Measurements from ENCODE around the gene DTYMK. TPM values are rescaled to one million over a fixed set of nuclear protein-coding genes. Genes with fewer than 3 reads are reported as not detected.

Gene DTYMK
- total RNA-seq, 1 donor from 2014 or later, result 51.4 TPM

DNA sequence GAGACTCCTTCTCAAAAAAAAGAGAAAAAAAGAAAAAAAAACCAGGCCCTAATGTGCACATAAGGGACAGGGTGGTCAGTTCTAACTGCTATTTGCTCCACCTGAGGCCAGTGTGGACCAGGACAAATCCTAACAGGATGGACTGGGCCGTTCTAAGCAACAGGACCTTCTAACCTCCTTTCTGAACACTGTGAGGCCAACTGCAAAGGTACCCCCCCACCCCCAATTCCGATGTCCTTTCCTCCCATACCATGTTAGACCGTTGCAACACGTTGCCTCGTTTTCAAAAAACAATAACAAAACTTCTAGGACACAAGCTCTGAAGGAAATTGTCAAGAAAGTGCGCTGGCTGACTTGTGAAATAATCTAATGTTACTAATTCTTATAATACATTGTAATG is 50.9 kb downstream of the DTYMK start:
- Mint-ChIP-seq H3K27me3 (no peaks in the 10 kb centered on the region), H3K9me3 (ENCODE audit: low read depth) (no peaks in the 10 kb centered on the region), H3K4me1 (ENCODE audit: low read depth) (peaks cover 17% of the 10 kb centered on the region), H3K27ac (peak overlapping the region; percentile 90), H3K36me3 (ENCODE audit: insufficient read depth) (peaks cover 6% of the 10 kb centered on the region), H3K4me3 (ENCODE audit: low read depth) (peak overlapping the region; percentile 78)
- TF ChIP-seq CTCF (IDR thresholded peaks at IDR 0.05; ENCODE audit: unreplicated experiment), result no peak
- DNase-seq (ENCODE audit: low spot score, unreplicated experiment), result no peak

DNA sequence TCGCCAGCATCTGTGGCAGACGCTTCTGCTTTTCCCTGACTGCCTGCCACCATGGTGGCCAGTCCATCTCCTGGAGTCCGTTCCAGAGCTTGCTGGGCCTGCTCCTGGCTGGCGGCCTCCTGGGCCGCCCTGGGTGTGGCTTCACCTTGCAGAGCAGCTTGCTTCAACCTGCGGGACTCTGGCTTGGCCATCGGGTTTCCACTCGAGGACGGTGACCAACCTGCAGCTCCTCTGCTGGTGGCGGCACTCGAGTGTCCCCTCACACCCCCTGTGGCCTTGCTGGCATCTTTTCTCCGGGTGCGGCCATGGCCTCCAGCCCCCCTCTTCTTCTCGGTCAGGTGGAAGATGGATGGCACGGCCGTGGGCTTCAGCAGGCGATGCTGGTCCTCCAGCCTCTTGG is 53.1 kb downstream of the DTYMK start:
- no peaks in the 10 kb centered on the region for H3K9me3 Mint-ChIP-seq (ENCODE audit: low read depth)
- no peaks in the 10 kb centered on the region for H3K27me3 Mint-ChIP-seq
- H3K36me3 Mint-ChIP-seq (ENCODE audit: insufficient read depth), result peaks cover 6% of the 10 kb centered on the region
- H3K4me3 Mint-ChIP-seq (ENCODE audit: low read depth), result no peak overlapping the region
- no peak for TF ChIP-seq CTCF (IDR thresholded peaks at IDR 0.05; ENCODE audit: unreplicated experiment)
- no peak for DNase-seq (ENCODE audit: low spot score, unreplicated experiment)
- H3K27ac Mint-ChIP-seq, result no peak overlapping the region
- H3K4me1 Mint-ChIP-seq (ENCODE audit: low read depth), result peaks cover 11% of the 10 kb centered on the region

DNA sequence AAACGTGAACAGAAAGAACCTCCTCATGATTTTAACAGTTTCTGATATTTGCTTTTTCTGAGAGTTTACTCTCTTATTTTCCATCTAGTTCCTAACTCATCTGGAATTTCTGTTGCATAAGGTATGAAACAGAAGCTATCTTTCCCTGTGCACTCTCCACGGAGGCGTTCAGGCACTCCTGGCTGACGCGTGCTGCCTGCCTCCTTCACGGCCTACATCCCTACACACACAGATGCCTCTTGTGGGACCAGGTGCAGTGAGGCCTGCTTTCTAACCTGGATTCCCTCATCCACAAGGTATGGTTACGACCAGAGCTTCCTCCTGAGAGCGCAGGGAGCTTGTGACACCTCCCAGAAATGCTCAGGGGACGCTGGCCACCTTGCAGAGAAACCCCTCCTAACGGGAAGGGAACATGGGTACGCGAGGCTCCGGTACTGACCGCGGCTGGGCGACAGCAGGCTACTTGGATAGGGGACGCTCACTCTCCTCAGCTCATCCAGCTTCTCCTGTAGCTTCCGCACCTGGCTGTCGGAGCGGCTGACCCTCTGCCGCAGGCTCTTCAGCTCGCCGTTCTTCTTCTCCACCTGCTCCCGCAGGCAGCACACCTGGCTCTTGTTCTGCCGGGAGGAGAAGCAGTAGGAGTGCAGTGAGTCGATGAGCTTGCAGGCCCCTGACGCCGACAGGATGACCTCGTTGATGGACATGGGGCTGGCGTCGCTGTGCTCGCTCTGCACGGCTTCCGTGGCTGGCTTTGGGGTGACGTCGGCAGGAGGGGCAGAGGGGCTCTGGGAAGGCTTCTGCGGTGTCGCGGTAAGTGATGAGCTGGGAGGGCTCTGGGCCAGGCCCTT is 53.9 kb downstream of the DTYMK start:
- Mint-ChIP-seq H3K27me3 (no peaks in the 10 kb centered on the region), H3K36me3 (ENCODE audit: insufficient read depth) (peaks cover 9% of the 10 kb centered on the region), H3K9me3 (ENCODE audit: low read depth) (no peaks in the 10 kb centered on the region), H3K27ac (no peak overlapping the region), H3K4me1 (ENCODE audit: low read depth) (peaks cover 5% of the 10 kb centered on the region), H3K4me3 (ENCODE audit: low read depth) (no peak overlapping the region)
- no peak for DNase-seq (ENCODE audit: low spot score, unreplicated experiment)
- TF ChIP-seq CTCF (IDR thresholded peaks at IDR 0.05; ENCODE audit: unreplicated experiment), result no peak

DNA sequence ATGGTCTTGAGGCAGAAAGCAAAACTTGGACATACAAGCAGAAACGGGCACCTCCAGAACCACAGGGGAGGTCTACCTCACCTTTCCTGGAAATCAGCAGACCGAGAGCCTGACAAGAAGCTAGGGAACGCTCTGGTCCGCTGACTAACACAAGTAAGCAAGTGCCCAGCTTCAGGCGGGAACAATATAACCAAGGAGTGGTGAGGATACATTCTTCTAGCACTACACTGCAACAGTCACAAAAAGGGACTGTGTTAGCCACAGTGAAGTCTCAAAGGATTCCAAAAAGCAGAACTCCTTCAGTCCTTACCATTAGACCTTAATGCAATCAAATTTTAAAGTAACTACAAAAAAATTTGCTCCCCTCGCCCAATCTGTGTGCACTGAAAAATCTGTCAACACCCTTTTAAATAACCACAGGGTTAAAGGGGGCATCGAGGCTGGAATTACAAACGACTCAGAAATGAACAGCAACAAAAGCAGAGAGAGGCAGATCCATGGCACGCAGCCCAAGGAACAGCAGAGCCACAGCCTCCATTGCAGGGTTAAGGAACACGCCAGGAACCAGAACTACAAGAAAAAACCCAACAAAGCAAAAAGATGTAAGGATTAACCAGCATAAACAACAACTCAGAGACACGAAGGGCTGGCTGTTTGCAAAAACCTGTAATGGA is 56.7 kb downstream of the DTYMK start:
- TF ChIP-seq CTCF (IDR thresholded peaks at IDR 0.05; ENCODE audit: unreplicated experiment), result no peak
- Mint-ChIP-seq H3K9me3 (ENCODE audit: low read depth) (no peaks in the 10 kb centered on the region), H3K27ac (no peak overlapping the region), H3K36me3 (ENCODE audit: insufficient read depth) (peaks cover 14% of the 10 kb centered on the region), H3K4me3 (ENCODE audit: low read depth) (no peak overlapping the region), H3K27me3 (no peaks in the 10 kb centered on the region), H3K4me1 (ENCODE audit: low read depth) (peaks cover 2% of the 10 kb centered on the region)
- DNase-seq (ENCODE audit: low spot score, unreplicated experiment), result no peak

- Mint-ChIP-seq H3K4me3 (ENCODE audit: low read depth) (no peak overlapping the region), H3K4me1 (ENCODE audit: low read depth) (peaks cover 7% of the 10 kb centered on the region), H3K9me3 (ENCODE audit: low read depth) (no peaks in the 10 kb centered on the region), H3K36me3 (ENCODE audit: insufficient read depth) (peaks cover 15% of the 10 kb centered on the region), H3K27me3 (no peaks in the 10 kb centered on the region), H3K27ac (peak overlapping the region; percentile 74)
- TF ChIP-seq CTCF (IDR thresholded peaks at IDR 0.05; ENCODE audit: unreplicated experiment), result no peak
- DNase-seq (ENCODE audit: low spot score, unreplicated experiment), result no peak
These were observed 58.9 kb downstream of the DTYMK start for GRCh38 chr2:241627675-241628074.

Other genes starting within 250 kb of the DTYMK start
- gene STK25, start 178.2 kb downstream of the DTYMK start, total RNA-seq, result 217 and 226 TPM in 2 replicates
- gene BOK, start 128.1 kb downstream of the DTYMK start, total RNA-seq, result 8.0 and 10.2 TPM in 2 replicates
- 55.8 and 61.0 TPM in 2 replicates for gene THAP4, start 49.7 kb downstream of the DTYMK start, total RNA-seq
- 142 and 143 TPM in 2 replicates for gene ATG4B, start 49.1 kb downstream of the DTYMK start, total RNA-seq
- gene ING5, start 15.2 kb upstream of the DTYMK start, total RNA-seq, result 57.8 and 65.9 TPM in 2 replicates
- gene D2HGDH, start 47.8 kb upstream of the DTYMK start, total RNA-seq, result 28.8 and 34.8 TPM in 2 replicates
- 0.51 and 0.84 TPM in 2 replicates for gene GAL3ST2, start 90.0 kb upstream of the DTYMK start, total RNA-seq
- gene NEU4, start 122.4 kb upstream of the DTYMK start, total RNA-seq, result 1.3 and 1.4 TPM in 2 replicates
- not detected in 2 replicates for gene PDCD1, start 172.1 kb upstream of the DTYMK start, total RNA-seq
- gene RTP5, start 182.9 kb upstream of the DTYMK start, total RNA-seq, result not detected in 2 replicates

Data from progenitor cell of endocrine pancreas (in vitro differentiated cells).